Measurements from ENCODE around the gene CATSPERD.

Gene CATSPERD

DNA sequence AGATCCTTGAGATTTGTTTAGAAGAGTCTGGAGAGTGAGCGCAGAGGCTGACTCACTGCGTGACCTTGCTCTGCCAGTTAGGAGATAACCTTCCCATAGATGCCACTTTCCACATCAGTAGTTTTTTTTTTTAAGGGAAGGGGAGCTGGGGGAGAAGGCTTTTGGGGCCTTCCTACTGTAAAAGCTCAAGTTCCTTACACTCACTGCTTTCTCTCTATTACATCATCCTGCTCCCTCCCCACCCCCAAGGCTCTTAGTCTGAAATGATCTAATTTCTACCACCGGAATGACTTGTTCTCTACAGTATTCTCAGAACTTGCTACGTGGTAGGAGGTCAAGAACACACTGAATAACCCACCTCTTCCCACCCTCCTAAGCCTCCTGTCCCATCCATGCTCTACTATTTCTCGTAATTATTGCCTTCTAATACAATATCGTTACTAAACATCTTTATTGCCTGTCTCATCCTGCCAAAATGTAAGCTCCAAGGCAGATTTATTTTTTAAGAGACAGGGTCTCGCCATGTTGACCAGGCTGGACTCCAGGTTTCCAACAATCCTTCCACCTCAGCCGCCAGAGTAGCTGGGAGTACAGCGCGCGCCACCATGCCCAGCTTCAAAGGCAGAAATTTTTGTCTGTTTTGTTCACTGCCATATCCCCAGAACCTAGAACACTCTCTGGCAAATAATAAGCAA lies 1.7 kb upstream of the CATSPERD start:
- TF ChIP-seq, protein P1, sequence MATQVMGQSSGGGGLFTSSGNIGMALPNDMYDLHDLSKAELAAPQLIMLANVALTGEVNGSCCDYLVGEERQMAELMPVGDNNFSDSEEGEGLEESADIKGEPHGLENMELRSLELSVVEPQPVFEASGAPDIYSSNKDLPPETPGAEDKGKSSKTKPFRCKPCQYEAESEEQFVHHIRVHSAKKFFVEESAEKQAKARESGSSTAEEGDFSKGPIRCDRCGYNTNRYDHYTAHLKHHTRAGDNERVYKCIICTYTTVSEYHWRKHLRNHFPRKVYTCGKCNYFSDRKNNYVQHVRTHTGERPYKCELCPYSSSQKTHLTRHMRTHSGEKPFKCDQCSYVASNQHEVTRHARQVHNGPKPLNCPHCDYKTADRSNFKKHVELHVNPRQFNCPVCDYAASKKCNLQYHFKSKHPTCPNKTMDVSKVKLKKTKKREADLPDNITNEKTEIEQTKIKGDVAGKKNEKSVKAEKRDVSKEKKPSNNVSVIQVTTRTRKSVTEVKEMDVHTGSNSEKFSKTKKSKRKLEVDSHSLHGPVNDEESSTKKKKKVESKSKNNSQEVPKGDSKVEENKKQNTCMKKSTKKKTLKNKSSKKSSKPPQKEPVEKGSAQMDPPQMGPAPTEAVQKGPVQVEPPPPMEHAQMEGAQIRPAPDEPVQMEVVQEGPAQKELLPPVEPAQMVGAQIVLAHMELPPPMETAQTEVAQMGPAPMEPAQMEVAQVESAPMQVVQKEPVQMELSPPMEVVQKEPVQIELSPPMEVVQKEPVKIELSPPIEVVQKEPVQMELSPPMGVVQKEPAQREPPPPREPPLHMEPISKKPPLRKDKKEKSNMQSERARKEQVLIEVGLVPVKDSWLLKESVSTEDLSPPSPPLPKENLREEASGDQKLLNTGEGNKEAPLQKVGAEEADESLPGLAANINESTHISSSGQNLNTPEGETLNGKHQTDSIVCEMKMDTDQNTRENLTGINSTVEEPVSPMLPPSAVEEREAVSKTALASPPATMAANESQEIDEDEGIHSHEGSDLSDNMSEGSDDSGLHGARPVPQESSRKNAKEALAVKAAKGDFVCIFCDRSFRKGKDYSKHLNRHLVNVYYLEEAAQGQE (IDR thresholded peaks at IDR 0.05; ENCODE audit: insufficient read depth in 1 of 2, low read depth in 2 of 2, low read length in 2 of 2), result 0 out of 4 replicates have a peak, but pooled peaks of 1 of the 2 experiments have one; percentile 20
- no peak for TF ChIP-seq FOXP2 (optimal IDR thresholded peaks at IDR 0.05; ENCODE audit: borderline replicate concordance, extremely low read depth, extremely low read length, insufficient read depth)
- TF ChIP-seq SIN3A (IDR thresholded peaks at IDR 0.05; ENCODE audit: borderline replicate concordance, insufficient read depth, low read length), result no peak
- TF ChIP-seq POLR2AphosphoS5 (IDR thresholded peaks at IDR 0.05; ENCODE audit: low read depth, low read length), result peak; percentile 75
- TF ChIP-seq TAF1 (IDR thresholded peaks at IDR 0.05; ENCODE audit: borderline replicate concordance, insufficient read depth, low read length), result peak; percentile 68; the same call in 1 of the 2 replicates

DNA sequence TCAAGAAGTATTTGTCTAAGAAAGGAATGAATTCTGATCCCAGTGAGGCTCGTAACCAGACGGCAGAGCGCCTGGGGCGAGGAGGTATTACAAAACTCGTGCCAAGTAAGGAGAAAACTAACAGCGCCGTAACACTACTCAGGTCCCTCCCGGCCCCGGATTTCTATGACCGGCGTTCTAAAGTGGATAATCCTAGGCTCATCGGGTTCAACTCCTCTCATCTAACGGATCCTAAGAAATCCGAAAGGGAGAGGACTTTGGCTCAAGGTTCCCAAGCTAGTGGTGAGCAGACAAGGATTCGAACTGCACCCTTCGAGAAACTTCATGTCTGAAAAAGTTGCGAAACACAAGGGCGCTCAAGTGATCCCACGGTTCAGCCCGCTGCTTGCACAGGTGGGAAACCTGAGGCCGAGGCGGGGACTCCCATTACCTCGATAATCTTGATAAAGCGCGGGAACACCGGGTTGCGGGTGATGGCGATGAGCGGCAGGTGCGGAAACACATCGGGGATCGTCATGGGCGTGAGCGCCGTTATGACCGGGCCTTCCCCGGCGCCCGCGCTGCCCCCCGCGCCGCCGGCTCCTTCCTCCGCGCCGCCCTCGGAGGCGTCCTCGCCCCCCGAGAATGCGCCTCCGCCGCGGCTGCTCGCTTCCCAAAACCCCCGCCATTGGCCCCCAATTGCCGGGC lies 1.0 kb upstream of the CATSPERD start:
- TF ChIP-seq TAF1 (IDR thresholded peaks at IDR 0.05; ENCODE audit: borderline replicate concordance, insufficient read depth, low read length) (no peak), SIN3A (IDR thresholded peaks at IDR 0.05; ENCODE audit: borderline replicate concordance, insufficient read depth, low read length) (no peak), FOXP2 (optimal IDR thresholded peaks at IDR 0.05; ENCODE audit: borderline replicate concordance, extremely low read depth, extremely low read length, insufficient read depth) (no peak)
- TF ChIP-seq, protein P1 (IDR thresholded peaks at IDR 0.05; ENCODE audit: insufficient read depth in 1 of 2, low read depth in 2 of 2, low read length in 2 of 2), result no peak

DNA sequence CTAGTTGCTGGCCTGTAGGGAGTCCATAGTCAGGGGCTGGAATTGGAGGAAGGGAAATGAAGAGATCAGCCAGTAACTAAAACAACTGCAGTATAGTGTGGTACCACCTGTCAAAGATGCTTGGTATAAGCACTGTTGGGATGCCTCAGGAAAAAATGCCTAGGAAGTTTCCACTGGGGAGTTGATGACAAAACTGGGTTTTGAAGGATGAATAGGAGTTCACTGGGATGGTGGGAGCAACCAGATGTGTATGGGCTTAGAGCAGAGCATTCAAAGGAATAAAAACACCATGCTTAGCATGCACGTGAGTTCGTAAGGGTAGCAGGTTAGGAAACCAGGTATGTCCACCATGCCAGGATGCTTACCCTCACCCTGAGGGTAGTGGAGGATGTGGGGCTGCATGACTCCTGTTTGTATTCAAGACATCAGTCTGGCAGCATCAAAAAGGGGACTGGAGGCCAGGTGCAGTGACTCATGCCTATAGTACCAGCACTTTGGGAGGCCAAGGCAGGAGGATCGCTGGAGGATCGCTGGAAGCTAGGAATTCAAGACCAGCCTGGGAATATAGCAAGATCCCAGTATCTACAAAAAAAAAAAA lies 7.1 kb downstream of the CATSPERD start:
- TF ChIP-seq FOXP2 (optimal IDR thresholded peaks at IDR 0.05; ENCODE audit: borderline replicate concordance, extremely low read depth, extremely low read length, insufficient read depth) (no peak), TAF1 (IDR thresholded peaks at IDR 0.05; ENCODE audit: borderline replicate concordance, insufficient read depth, low read length) (no peak), SIN3A (IDR thresholded peaks at IDR 0.05; ENCODE audit: borderline replicate concordance, insufficient read depth, low read length) (no peak), POLR2AphosphoS5 (IDR thresholded peaks at IDR 0.05; ENCODE audit: low read depth, low read length) (no peak)

DNA sequence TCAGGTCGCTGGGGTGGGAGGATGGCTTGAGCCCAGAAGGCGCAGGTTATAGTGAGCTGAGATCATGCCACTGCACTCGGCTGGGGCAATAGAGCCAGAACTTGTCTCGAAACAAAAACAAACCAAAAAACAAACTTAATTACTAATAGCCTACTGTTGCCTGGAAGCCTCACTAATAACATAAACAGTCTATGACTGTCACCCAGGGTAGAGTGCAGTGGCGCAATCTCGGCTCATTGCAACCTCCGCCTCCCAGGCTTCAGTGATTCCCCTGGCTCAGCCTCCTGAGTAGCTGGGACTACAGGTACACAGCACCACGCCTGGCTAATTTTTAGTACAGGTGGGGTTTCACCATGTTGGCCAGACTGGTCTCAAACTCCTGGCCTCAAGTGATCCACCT lies 18.0 kb downstream of the CATSPERD start:
- no peak for TF ChIP-seq SIN3A (IDR thresholded peaks at IDR 0.05; ENCODE audit: borderline replicate concordance, insufficient read depth, low read length)
- TF ChIP-seq FOXP2 (optimal IDR thresholded peaks at IDR 0.05; ENCODE audit: borderline replicate concordance, extremely low read depth, extremely low read length, insufficient read depth), result no peak
- TF ChIP-seq, protein P1 (IDR thresholded peaks at IDR 0.05; ENCODE audit: insufficient read depth in 1 of 2, low read depth in 2 of 2, low read length in 2 of 2), result no peak
- no peak for TF ChIP-seq POLR2AphosphoS5 (IDR thresholded peaks at IDR 0.05; ENCODE audit: low read depth, low read length)
- no peak for TF ChIP-seq TAF1 (IDR thresholded peaks at IDR 0.05; ENCODE audit: borderline replicate concordance, insufficient read depth, low read length)

DNA sequence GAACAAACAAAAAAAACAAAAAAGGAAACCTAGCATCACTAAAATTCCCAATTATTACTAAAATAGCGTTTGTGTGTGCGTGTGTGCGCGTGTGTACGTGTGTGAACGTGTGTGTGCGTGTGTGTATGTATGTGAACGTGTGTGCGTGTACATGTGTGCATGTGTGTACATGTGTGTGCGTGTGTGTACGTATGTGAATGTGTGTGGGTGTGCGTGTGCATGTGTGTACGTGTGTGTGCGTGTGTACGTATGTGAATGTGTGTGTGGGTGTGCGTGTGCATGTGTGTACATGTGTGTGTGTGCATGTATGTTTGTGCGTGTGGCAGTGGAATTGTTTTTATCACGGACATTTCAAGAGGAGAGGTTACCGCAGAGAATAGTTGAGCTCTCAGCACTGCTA lies 21.6 kb downstream of the CATSPERD start:
- TF ChIP-seq, protein P1 (IDR thresholded peaks at IDR 0.05; ENCODE audit: insufficient read depth in 1 of 2, low read depth in 2 of 2, low read length in 2 of 2), result no peak
- TF ChIP-seq SIN3A (IDR thresholded peaks at IDR 0.05; ENCODE audit: borderline replicate concordance, insufficient read depth, low read length), result no peak
- TF ChIP-seq FOXP2 (optimal IDR thresholded peaks at IDR 0.05; ENCODE audit: borderline replicate concordance, extremely low read depth, extremely low read length, insufficient read depth), result no peak
- no peak for TF ChIP-seq TAF1 (IDR thresholded peaks at IDR 0.05; ENCODE audit: borderline replicate concordance, insufficient read depth, low read length)
- TF ChIP-seq POLR2AphosphoS5 (IDR thresholded peaks at IDR 0.05; ENCODE audit: low read depth, low read length), result no peak
